Hepatic stellate cell (primary cell): ENCODE results near the gene ETFDH.
"Not testable (repeated sequence)": the region's sequence is repeated elsewhere in the genome, so short reads cannot be mapped to it uniquely, and the experiment has no call there.

ENCODE experiments used
- DNase-seq: peaks from one replicate; pipeline ENCODE4 v3.0.0; 2011; ENCODE audit warnings: low spot score

ETFDH gene

DNA sequence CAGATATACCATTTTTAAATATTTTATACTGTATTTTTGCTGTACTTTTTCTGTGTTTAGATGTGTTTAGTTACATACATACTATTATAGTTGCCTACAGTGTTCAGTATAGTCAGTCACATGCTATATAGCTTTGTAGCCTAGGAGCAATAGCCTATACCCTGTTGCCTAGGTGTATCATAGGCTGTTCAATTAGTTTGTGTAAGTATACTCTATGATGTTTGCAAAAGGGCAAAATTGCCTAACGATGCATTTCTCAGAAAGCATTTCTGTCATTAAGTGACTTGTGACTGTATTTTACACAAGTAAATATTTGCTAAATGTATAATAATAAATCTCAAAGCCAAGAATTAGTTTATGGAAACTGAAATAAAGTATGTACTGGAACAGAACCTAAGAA lies 9.5 kb downstream of the ETFDH start:
- DNase-seq, result no peak

DNA sequence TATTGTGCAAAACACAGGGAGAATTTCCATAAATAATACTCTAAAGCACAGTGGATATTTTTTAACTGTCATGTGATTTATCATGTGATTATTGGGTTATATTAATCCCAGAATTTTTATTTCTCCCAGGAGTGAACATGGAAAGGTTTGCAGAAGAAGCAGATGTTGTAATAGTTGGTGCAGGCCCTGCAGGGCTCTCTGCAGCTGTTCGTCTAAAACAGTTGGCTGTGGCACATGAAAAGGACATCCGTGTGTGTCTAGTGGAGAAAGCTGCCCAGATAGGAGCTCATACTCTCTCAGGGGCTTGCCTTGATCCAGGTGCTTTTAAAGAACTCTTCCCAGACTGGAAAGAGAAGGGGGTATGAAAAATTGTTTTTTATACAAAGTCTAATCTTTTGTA lies 10.0 kb downstream of the ETFDH start:
- no peak for DNase-seq

DNA sequence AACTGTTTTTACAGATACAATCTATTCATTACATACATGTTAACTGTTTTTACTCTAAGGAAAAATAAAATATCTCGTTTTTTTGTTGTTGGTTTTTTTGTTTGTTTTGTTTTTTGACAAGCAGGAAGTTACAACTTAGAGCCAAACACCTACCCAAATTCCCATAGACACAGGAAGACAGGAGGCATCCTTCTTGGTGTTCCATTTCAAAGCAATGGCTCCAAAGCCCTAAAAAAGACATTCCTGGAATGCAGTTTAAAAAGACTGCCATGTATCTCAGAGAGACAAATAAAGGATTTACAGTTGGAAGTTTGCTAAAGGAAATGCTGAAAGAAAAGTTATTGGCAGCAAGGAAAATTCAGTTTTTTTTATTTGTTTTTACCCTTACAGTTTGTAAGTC lies 16.7 kb downstream of the ETFDH start:
- no peak for DNase-seq

DNA sequence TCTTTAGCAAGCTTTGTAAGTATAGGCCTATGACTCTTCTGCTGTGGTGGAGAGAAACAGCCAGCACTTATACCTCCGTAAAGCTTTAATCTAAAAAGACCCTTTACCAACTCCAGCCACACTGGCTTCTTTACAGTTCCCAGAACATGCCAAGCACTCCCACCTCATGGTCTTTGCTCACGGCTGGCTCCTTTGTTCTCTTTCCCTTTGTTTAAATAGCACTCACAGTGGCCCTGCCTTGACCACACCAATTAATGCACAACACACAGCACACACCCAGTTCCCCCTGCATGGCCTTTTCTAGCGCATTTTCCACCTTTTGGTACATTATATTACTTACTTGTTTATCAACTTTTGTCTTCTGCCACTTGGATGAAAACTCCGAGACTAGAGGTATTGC lies 32.2 kb downstream of the ETFDH start:
- no peak for DNase-seq

DNA sequence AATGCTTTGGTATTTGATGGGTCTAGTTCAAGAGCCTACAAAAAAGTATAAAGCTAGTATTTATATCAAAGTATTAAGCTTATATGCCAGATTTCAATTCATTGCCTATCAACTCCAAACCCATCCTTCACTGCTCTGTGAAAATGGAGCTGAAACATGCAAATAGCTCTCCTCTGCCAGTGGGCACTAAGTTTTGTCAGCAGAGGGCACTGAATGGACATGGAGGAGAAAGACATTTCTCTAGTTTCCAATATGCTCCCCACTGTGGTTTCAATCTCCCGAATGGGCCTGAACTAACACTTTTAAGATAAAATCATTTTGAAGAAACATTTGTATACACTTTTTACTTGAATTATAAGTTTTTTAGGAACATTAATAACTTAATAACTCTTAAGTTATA lies 38.7 kb downstream of the ETFDH start:
- DNase-seq, result no peak

DNA sequence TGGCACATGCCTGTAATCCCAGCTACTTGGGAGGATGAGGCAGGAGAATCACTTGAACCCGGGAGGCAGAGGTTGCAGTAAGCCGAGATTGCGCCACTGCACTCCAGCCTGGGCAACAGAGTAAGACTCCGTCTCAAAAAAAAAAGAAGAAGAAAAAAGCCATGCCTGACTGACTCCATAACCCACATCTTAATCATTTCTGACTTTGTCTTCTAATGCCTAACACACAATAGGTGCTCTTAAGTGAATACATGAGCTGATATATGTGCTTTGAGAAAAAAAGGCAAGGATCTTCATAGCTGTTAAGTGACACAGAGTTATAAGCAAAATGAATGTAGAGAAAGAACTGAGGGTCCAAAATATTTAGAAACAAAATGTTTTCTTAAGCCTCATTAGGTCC lies 40.5 kb downstream of the ETFDH start:
- not testable (repeated sequence) for DNase-seq

DNA sequence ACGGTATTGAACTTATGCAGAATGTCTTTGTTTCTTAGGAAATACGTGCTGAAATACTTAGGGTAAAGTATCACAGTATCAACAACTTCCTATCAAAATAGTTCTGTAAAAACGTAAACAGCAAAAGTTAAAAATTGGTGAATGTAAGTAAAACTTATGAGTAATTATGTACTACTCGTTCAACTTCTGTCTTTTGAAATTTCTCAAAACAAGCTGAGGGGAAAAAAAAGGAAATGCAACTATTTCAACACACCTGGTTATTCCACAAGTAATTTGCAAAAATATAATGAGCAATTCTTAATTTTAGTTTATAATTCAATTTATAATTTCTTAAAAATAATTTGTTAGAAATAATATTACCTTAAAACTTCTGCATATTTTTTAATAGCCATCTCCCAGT lies 42.8 kb downstream of the ETFDH start:
- no peak for DNase-seq

DNA sequence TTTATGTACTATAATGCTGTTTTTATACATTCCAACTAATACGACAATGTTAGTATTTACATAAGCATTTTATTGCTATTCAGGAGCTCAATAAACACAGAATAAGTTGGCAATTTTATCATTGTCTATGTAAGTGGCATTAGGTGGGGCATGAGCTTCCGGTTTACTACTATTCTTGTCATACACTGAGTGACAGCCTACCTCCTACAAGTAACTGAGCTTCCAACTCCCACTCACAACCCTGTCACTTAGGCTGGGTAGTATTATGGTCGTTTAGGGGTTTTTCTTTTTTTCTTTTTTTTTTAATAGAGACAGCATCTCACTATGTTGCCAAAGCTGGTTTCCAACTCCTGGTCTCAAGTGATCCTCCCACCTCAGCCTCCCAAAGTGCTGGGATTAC lies 43.7 kb downstream of the ETFDH start:
- no peak for DNase-seq

DNA sequence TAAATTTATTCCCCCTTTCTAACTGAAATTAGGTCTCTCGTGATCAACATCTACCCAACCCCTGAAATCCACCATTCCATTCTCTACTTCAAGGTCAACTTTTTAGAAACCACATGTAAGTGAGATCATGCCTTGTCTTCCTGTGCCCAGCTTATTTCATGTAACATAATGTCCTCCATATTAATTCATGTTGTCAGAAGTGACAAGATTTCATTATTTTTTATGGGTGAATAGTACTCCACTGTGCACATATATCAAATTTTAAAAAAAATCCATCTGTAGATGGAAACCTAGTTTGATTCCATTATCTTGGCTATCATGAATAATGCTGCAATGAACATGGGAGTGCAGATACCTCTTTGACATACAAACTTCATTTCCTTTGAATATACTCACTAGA lies 49.6 kb downstream of the ETFDH start:
- no peak for DNase-seq

DNA sequence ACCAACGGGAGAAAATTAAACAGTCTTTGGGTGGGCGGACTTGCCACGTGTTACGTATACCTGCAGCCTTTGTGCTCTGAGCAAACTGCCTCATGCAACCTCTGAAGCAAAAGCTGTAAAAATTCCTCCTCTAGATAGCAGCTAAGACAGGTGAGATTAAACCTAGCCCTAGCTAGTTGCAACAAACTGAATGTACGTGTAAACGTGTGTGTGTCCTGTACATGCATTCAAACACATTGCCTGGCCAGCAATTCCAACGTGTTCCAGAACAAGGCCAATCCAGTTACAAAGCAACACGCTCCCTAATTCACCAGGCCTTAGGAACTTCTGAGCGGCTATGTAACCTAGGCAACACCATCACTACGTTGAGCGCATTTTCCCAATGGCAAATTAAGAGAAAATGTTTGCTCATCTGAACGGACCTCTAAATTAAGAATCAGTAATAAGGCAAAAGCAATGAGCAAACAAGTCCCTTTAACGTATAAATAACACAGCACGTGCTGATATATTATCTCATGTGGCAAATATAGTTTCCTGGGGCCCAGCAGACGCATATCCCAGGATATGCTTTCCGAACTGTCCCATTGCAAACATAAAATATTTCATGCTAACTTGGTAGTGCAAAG lies 50.3 kb downstream of the ETFDH start:
- DNase-seq, result peak; percentile 38

DNA sequence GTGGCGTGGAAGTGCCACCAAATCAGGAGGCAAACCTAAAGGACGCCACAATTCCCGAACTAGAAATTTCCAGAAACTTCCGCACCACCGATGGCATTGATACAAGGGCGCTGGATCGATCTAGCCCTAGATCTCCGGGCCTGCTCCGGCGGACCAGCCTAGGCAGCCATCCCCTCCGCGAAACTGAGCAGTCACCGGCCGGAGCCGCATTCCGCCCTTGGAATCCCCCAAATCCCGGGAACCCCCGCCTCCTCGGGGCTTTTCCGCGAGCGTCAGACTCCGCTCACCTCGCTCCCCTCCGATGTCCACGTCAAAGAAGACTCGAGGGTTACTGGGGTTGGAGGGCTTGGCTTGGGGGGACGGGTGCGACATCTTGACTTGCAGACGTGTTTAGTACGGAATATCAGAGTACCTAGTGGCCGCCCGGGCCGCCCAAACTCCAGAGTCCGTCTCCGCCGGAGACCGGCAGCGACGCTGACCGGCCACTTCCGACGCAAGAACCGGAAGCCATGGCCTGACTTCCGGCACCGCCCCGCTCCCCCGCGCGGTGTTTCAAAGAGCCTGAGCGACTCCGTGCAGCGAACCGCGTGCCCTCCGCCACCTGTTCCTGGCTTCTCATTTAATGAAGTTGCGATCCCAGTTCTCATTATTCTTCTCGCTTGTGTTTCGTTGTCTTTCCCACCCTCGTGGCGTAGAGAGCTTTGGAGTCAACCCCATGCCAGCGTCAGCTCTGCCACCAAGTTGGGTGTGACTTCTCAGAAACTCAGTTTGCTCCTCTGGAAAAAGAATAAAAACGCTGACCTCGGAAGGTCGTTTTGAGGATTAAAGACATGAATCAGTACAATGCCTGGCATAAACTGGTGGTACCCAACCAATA lies 51.1 kb downstream of the ETFDH start, which contains the start of gene PPID:
PPID (minus strand) TSS at position 480 of the 877 bp plus-strand sequence; CDS start at position 372, 108 bp downstream.
- DNase-seq, result peak; percentile 79

DNA sequence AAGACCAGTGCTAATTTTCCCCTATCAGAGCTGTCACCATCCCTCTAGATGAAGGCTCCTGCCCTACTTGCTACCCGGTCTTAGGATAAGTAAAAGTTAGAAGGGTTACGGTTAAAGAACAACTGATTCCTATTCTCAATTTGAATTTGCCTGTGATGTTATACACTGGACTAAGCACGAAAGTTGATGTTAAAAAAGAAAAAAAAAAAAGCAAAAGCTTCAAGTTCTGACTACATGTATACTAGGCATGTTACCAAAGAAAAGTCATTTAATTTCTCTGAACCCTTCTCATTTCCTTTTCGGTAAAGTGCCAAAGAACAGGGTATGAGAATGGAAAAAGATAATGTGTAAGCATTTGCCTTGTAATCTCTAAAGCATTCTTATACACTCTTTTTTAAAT lies 52.5 kb downstream of the ETFDH start:
- no peak for DNase-seq

DNA sequence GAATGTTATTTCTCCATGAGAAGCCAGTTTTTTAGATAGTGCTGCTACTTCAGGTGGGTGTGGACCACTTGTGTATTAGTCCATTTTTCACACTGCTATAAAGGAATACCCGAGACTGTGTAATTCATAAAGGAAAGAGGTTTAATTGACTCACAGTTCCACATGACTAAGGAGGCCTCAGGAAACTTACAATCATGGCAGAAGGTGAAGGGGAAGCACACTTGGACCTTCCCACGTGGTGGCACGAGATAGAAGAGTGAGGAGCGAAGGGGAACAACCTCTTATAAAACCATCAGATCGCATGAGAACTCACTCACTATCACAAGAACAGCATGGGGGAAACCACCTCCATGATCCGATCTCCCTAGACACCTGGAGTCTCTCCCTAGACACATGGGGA lies 54.5 kb downstream of the ETFDH start:
- no peak for DNase-seq

DNA sequence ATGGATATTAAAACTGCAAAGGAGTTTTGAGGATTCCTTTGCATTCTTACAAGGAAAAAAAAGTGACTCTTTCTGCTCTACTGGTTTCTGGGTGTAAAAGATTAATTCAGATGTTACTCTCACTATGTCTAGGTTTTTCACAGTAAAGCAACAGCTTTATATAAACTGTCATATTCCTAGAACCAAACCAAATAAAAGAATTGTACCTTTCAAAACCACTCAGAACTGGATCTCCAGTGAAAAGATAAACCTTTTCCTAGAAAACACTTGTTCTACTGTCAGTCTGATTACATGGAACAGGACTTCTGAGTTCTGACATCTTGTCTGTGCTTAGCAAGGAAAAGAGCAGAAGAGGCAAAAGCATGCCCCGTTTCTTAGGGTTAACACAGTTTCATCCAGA lies 56.1 kb downstream of the ETFDH start:
- DNase-seq, result no peak

DNA sequence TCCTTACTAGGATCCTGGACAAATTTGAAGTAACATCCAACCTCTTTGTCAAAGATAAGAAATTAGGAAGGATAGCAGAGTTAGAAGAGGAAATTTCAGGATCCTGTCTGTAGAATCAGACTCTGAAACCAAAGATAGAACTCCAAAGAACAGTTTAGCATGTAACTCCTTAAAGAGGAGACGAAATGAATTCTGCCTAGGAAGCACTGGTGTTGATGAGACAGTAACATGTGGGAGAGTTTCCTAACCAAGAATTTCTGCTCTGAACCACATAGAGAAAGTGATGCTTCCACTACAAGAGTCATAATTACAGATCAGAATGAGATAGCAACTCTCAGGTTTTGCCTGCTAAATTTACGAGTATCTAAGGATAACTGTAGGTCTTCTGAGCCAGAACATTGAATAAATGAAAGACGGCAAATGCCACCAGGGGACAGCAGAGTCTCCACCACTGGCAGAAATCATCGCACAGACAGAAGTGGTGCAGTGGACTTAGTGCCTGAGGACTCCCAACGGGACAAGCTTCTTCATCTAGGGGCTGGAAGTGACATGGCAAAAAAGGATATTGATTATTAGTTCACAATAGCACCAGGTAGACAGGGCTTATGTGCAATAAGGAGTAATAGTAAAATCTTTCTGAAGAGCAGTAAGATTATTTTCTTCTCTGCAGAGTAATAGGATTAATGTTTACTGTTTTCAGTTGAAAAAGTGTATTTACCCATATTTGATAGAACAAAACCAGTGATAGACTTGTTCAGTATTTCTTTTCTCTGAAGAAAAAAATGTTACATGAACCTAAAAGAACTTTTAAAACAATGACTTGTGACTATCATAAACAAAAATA lies 57.8 kb downstream of the ETFDH start:
- DNase-seq, result peak; percentile 83

DNA sequence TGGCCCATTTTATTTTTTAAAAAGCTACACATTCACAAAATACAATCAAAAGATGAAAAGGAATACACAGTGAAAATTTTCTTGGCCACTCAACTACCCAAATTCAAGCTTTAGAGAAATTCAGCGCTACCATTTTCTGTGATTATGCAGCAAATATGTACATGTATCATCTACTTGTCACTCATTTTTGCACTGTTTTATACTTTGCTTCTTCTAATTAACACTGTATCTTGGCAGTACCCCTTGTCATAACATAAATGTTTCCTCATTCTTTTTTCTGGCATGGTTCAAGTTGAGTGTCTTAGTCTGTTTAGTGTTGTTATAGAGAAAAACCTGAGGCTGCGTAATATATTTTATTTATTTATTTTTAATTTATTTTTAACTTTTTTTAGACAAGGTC lies 66.8 kb downstream of the ETFDH start:
- no peak for DNase-seq

DNA sequence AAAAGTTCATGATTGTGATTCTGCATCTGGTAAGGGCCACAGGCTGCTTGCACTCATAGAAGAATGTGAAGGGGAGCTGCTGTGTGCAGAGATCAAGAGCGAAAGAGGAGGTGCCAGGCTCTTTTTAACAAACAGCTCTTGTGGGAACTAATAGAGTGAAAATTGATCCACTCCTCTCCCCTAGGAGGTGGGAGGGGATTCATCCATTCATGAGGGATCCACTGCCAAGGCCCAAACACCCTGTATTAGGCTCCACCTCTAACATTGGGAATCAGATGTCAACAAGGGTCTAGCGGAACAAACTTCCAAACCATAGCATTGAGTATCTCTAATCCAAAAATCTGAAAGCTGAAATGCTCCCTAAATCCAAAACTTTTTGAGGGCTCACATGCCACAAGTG lies 67.5 kb downstream of the ETFDH start:
- no peak for DNase-seq

DNA sequence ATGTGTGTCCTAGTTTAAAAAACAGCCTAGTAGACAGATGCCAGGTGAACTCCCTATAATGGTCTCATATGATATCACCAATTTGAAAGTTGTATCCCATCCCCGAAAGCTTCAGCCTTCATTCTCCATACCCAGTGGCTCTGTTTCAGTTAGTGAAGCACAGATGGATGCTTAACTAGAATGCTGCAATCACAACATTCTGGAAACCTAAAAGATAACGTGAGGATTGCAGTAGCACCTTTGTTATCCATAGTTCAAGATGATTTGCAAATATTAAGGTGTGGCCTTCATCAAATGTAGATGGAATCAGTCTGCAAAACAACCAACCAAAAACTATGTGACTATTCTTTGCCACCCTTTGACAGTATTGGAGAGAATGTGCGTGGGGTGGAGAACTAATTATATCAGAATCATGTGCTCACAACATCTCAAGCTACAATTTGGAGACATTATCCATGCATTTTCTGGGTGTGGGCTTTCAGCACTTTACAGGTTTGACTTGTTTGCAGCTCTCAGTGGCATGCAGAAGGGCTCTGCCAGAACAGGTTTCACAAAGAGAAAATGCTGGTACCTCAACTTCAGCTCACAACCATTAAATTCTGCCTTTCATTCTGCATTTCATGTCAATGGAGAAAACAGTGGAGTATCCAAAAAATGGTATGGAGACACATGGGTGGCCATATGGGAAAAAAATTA lies 69.4 kb downstream of the ETFDH start:
- DNase-seq, result no peak

DNA sequence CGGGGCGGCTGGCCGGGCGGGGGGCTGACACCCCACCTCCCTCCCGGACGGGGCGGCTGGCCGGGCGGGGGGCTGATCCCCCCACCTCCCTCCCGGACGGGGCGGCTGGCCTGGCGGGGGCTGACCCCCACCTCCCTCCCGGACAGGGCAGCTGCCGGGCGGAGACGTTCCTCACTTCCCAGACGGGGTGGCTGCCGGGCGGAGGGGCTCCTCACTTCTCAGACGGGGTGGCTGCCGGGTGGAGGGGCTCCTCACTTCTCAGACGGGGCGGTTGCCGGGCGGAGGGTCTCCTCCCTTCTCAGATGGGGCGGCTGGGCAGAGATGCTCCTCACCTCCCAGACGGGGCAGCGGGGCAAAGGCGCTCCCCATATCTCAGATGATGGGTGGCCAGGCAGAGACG lies 74.4 kb downstream of the ETFDH start:
- DNase-seq, result not testable (repeated sequence)

DNA sequence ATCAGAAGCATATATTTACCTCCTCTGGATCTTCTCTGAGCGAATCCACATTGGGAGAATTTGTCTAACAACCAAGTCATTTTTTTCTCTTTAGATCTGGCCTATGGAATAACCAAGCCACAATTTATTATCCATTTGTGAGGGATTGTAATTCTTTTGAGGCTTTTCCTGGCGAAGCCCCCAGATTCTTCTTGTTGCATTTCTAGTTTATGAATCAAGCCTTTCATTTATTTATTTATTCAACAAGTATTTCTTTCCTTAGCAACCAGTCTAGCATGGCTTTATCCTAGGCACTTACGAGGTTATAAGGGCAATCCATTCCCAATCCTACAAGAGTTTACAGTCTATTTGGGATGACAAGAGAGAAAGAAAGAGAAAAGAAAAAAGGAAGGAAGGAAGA lies 78.3 kb downstream of the ETFDH start:
- DNase-seq, result peak; percentile 88

DNA sequence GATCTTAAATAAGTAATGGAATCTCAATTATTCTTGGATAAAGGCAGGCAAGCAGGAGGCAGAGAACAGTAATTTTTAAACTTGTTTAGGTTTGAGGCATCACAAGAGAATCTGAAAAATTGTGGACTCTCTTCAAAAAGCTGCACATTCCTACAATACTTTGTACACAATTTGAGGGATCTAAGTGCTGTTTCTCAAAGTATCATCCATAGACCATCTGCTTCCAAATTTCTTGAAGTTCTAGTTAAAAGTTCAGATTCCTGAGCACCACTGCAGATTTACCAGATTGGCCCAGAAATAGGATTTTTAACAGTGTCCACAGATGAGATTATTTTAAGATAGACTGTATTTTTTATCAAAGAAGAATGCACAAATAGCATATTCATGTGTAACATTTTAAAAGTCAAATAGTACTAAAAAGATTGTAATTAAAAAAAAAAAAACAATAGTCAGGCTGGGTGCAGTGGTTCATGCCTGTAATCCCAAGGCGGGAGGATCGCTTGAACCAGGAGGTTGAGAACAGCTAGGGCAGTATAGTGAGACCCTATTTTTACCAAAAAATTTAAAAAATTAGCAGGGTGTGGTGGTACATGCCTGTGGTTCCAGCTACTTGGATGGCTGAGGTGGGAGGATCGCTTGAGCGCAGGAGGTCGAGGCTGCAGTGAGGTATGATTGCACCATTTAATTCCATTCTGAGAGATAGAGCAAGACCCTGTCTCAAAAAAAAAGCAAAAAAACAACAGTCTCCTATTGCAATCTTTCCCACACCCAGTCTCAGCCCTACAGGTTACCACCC lies 82.5 kb downstream of the ETFDH start:
- peak; percentile 26 for DNase-seq
